Stimulated activated effector memory CD8-positive, alpha-beta T cell treated with anti-CD3 and anti-CD28 coated beads, Interleukin-12 subunit alpha, Interleukin-12 subunit beta, amount 100 ng/mL, for 72 hours (primary cell): ENCODE data around the gene CSTF2T.

Experiments
- ATAC-seq: fragments of 150-1000 bp; cut with Tn5 transposase; 2 replicates; pipeline ENCODE4 v1.10.0; 2021
- DNase-seq, 2 donors: peaks; one replicate each; pipeline ENCODE4 v3.0.0; 2021 to 2022; ENCODE audit warnings: low spot score in 2 of 2
- H3K27ac Mint-ChIP-seq: one replicate; pipeline ENCODE4 v1.8.0; 2022; ENCODE audit warnings: mild to moderate bottlenecking, mixed read lengths
- H3K36me3 Mint-ChIP-seq: one replicate; pipeline ENCODE4 v1.8.0; 2022; ENCODE audit warnings: mild to moderate bottlenecking, mixed read lengths
- H3K4me1 Mint-ChIP-seq: one replicate; pipeline ENCODE4 v1.8.0; 2022; ENCODE audit warnings: mixed read lengths
- H3K4me3 Mint-ChIP-seq: one replicate; pipeline ENCODE4 v1.8.0; 2022; ENCODE audit warnings: mild to moderate bottlenecking, mixed read lengths
- H3K9me3 Mint-ChIP-seq: one replicate; pipeline ENCODE4 v1.8.0; 2022; ENCODE audit warnings: mixed read lengths

The CSTF2T gene

GRCh38 chr10:51699475-51700227, at the start of gene CSTF2T:
Gene CSTF2T (minus strand): TSS chr10:51699595. CDS start chr10:51699549, 46 bp downstream.
- Mint-ChIP-seq H3K4me3 (peak within 1 kb of the TSS; percentile 93), H3K9me3 (no peaks in the 10 kb centered on the region), H3K4me1 (peaks cover 45% of the 10 kb centered on the region), H3K36me3 (peaks cover 48% of the 10 kb centered on the region), H3K27ac (peak within 1 kb of the TSS; percentile 100)
- DNase-seq (peak; percentile 84 to 96), ATAC-seq (peak; percentile 96)

GRCh38 chr10:51748959-51749358, 49.6 kb upstream of the CSTF2T start:
- DNase-seq, result no peak
- no peak for ATAC-seq
- H3K4me1 Mint-ChIP-seq, result no peaks in the 10 kb centered on the region
- no peak overlapping the region for H3K27ac Mint-ChIP-seq
- no peaks in the 10 kb centered on the region for H3K36me3 Mint-ChIP-seq
- H3K9me3 Mint-ChIP-seq, result no peaks in the 10 kb centered on the region
- H3K4me3 Mint-ChIP-seq, result no peak overlapping the region

GRCh38 chr10:51747216-51747615, 47.8 kb upstream of the CSTF2T start:
- Mint-ChIP-seq H3K36me3 (no peaks in the 10 kb centered on the region), H3K4me3 (no peak overlapping the region), H3K9me3 (no peaks in the 10 kb centered on the region), H3K4me1 (no peaks in the 10 kb centered on the region), H3K27ac (no peak overlapping the region)
- ATAC-seq (no peak), DNase-seq (no peak)

- no peaks in the 10 kb centered on the region for H3K36me3 Mint-ChIP-seq
- H3K4me1 Mint-ChIP-seq, result no peaks in the 10 kb centered on the region
- no peak for ATAC-seq
- H3K9me3 Mint-ChIP-seq, result no peaks in the 10 kb centered on the region
- DNase-seq, result no peak
- no peak overlapping the region for H3K4me3 Mint-ChIP-seq
- no peak overlapping the region for H3K27ac Mint-ChIP-seq
These were observed 46.0 kb upstream of the CSTF2T start for GRCh38 chr10:51745397-51745796.

- H3K9me3 Mint-ChIP-seq, result no peaks in the 10 kb centered on the region
- no peak overlapping the region for H3K4me3 Mint-ChIP-seq
- no peaks in the 10 kb centered on the region for H3K36me3 Mint-ChIP-seq
- DNase-seq, result no peak
- no peaks in the 10 kb centered on the region for H3K4me1 Mint-ChIP-seq
- no peak for ATAC-seq
- H3K27ac Mint-ChIP-seq, result no peak overlapping the region
These were observed 45.0 kb upstream of the CSTF2T start for GRCh38 chr10:51744235-51745000.

GRCh38 chr10:51743146-51743545, 43.8 kb upstream of the CSTF2T start:
- Mint-ChIP-seq H3K36me3 (no peaks in the 10 kb centered on the region), H3K4me3 (no peak overlapping the region), H3K27ac (no peak overlapping the region), H3K9me3 (no peaks in the 10 kb centered on the region), H3K4me1 (no peaks in the 10 kb centered on the region)
- no peak for DNase-seq
- no peak for ATAC-seq

- Mint-ChIP-seq H3K4me1 (no peaks in the 10 kb centered on the region), H3K9me3 (no peaks in the 10 kb centered on the region), H3K36me3 (no peaks in the 10 kb centered on the region), H3K4me3 (no peak overlapping the region), H3K27ac (no peak overlapping the region)
- ATAC-seq, result no peak
- no peak for DNase-seq
These were observed 33.7 kb upstream of the CSTF2T start for GRCh38 chr10:51733057-51733456.

GRCh38 chr10:51729822-51730555, 30.6 kb upstream of the CSTF2T start:
- no peak overlapping the region for H3K4me3 Mint-ChIP-seq
- H3K27ac Mint-ChIP-seq, result no peak overlapping the region
- no peaks in the 10 kb centered on the region for H3K4me1 Mint-ChIP-seq
- no peaks in the 10 kb centered on the region for H3K36me3 Mint-ChIP-seq
- H3K9me3 Mint-ChIP-seq, result no peaks in the 10 kb centered on the region
- no peak for DNase-seq
- no peak for ATAC-seq

GRCh38 chr10:51724038-51724437, 24.6 kb upstream of the CSTF2T start:
- Mint-ChIP-seq H3K9me3 (no peaks in the 10 kb centered on the region), H3K4me1 (no peaks in the 10 kb centered on the region), H3K4me3 (no peak overlapping the region), H3K36me3 (no peaks in the 10 kb centered on the region), H3K27ac (no peak overlapping the region)
- DNase-seq, result no peak
- no peak for ATAC-seq

GRCh38 chr10:51718804-51719291, 19.5 kb upstream of the CSTF2T start:
- no peak for DNase-seq
- Mint-ChIP-seq H3K4me1 (no peaks in the 10 kb centered on the region), H3K9me3 (no peaks in the 10 kb centered on the region), H3K4me3 (no peak overlapping the region), H3K36me3 (no peaks in the 10 kb centered on the region), H3K27ac (no peak overlapping the region)
- no peak for ATAC-seq

- H3K27ac Mint-ChIP-seq, result no peak overlapping the region
- no peaks in the 10 kb centered on the region for H3K4me1 Mint-ChIP-seq
- ATAC-seq (no peak), DNase-seq (no peak)
- H3K9me3 Mint-ChIP-seq, result no peaks in the 10 kb centered on the region
- no peak overlapping the region for H3K4me3 Mint-ChIP-seq
- H3K36me3 Mint-ChIP-seq, result no peaks in the 10 kb centered on the region
These were observed 17.6 kb upstream of the CSTF2T start for GRCh38 chr10:51716981-51717380.

GRCh38 chr10:51711519-51711891, 12.1 kb upstream of the CSTF2T start:
- Mint-ChIP-seq H3K4me3 (no peak overlapping the region), H3K4me1 (peaks cover 10% of the 10 kb centered on the region), H3K36me3 (no peaks in the 10 kb centered on the region), H3K27ac (no peak overlapping the region), H3K9me3 (no peaks in the 10 kb centered on the region)
- no peak for ATAC-seq
- no peak for DNase-seq

- Mint-ChIP-seq H3K36me3 (no peaks in the 10 kb centered on the region), H3K27ac (no peak overlapping the region), H3K9me3 (no peaks in the 10 kb centered on the region), H3K4me1 (peaks cover 10% of the 10 kb centered on the region), H3K4me3 (no peak overlapping the region)
- DNase-seq (no peak), ATAC-seq (no peak)
These were observed 10.1 kb upstream of the CSTF2T start for GRCh38 chr10:51709324-51709972.

GRCh38 chr10:51708609-51709008, 9.2 kb upstream of the CSTF2T start:
- Mint-ChIP-seq H3K4me3 (peak overlapping the region; percentile 13), H3K27ac (peak overlapping the region; percentile 3), H3K4me1 (peaks cover 10% of the 10 kb centered on the region), H3K9me3 (no peaks in the 10 kb centered on the region), H3K36me3 (no peaks in the 10 kb centered on the region)
- DNase-seq (no peak), ATAC-seq (peak; percentile 73)

GRCh38 chr10:51707821-51708424, 8.5 kb upstream of the CSTF2T start:
- no peak for DNase-seq
- Mint-ChIP-seq H3K4me1 (peaks cover 10% of the 10 kb centered on the region), H3K9me3 (no peaks in the 10 kb centered on the region), H3K27ac (peak overlapping the region; percentile 3), H3K36me3 (no peaks in the 10 kb centered on the region), H3K4me3 (peak overlapping the region; percentile 13)
- ATAC-seq, result peak; percentile 44
